K562 (cell line): ENCODE data around the gene RUNDC3A. TPM values are rescaled to one million over a fixed set of nuclear protein-coding genes. Genes with fewer than 3 reads are reported as not detected.

Experiments
- ATAC-seq: fragments of 200-7000 bp; cut with Tn5 transposase; 3 replicates; pipeline ENCODE4 v1.9.1; 2020; ENCODE audit warnings: moderate library complexity
- BruUV-seq: library from RNA; stranded (reverse); fragments of 400-500 nt; replicated peaks from 2 replicates; lab custom pipeline; 2021; lab: Mats Ljungman, UMichigan
- CTCF ChIA-PET: fragments of 300-600 bp; formaldehyde crosslinking; extraction: SDS; loops from one replicate; lab custom pipeline; 2021; ENCODE audit warnings: low intra/inter-chr PET ratio; lab: Yijun Ruan, JAX
- POLR2A ChIA-PET: fragments of 300-600, 350-650 bp; sonication (Branson Sonifier 250); formaldehyde crosslinking; extraction: SDS; loops from one replicate; lab custom pipeline; 2021; ENCODE audit warnings: antibody characterized with exemption, inconsistent platforms; lab: Yijun Ruan, JAX
- DNase-seq, 4 experiments: peaks; one replicate each; pipeline versions ENCODE4 v3.0.0 to v3.0.0-alpha.2; 2011 to 2018; ENCODE audit warnings: low spot score in 3 of 4, mixed read lengths in 3 of 4; ENCODE audit errors: extremely low read depth in 1 of 4
- FAIRE-seq: peaks from 2 replicates; lab custom pipeline; 2011; peaks lifted over from hg19 to GRCh38; lab: Jason Lieb, UNC
- H2AFZ ChIP-seq: 2 replicates; pipeline ENCODE4 v1.6.0; 2011; ENCODE audit warnings: low read depth, low read length, control low read depth, inconsistent platforms
- H3K27ac ChIP-seq: fragments of 200-600 bp; 3 replicates; pipeline ENCODE4 v1.8.0; 2011; ENCODE audit warnings: low read depth, mild to moderate bottlenecking, control low read depth, inconsistent platforms, low read length, moderate library complexity, mixed read lengths; ENCODE audit errors: extremely low read depth
- H3K27me3 ChIP-seq, 2 experiments: fragments of 300-600 bp in 1 of 2; 2 replicates in 1 of 2; 3 replicates in 1 of 2; pipeline versions ENCODE4 v1.6.0 to v1.8.0; 2011; ENCODE audit warnings: inconsistent platforms in 2 of 2, low read length in 2 of 2, mild to moderate bottlenecking in 1 of 2, mixed read lengths in 1 of 2, moderate library complexity in 1 of 2; ENCODE audit not compliant: control insufficient read depth in 2 of 2, insufficient read depth in 2 of 2
- H3K36me3 ChIP-seq: fragments of 300-600 bp; 3 replicates; pipeline ENCODE4 v1.8.0; 2011; ENCODE audit warnings: mild to moderate bottlenecking, low read length, inconsistent platforms; ENCODE audit not compliant: control insufficient read depth, insufficient read depth
- H3K4me1 ChIP-seq, 2 experiments: fragments of 200-600 bp in 1 of 2; replicated peaks in 1 of 2; 2 replicates in 1 of 2; 3 replicates in 1 of 2; pipeline versions ENCODE4 v1.5.1 to v1.8.0; 2011; ENCODE audit warnings: inconsistent platforms in 2 of 2, low read length in 2 of 2, mild to moderate bottlenecking in 1 of 2, mixed read lengths in 1 of 2, moderate library complexity in 1 of 2; ENCODE audit not compliant: control insufficient read depth in 2 of 2, insufficient read depth in 2 of 2
- H3K4me2 ChIP-seq: 2 replicates; pipeline ENCODE4 v1.6.1; 2011; ENCODE audit warnings: low read length, control low read depth, inconsistent platforms, mixed read lengths; ENCODE audit not compliant: insufficient read depth
- H3K4me3 ChIP-seq: fragments of 200-600 bp; sonication (generic), shearing (Covaris generic); 2 replicates; pipeline ENCODE4 v1.5.1; 2016; ENCODE audit warnings: control low read depth, inconsistent platforms
- H3K79me2 ChIP-seq: fragments of 200-600 bp; 3 replicates; pipeline ENCODE4 v1.8.0; 2011; ENCODE audit warnings: low read length, inconsistent platforms; ENCODE audit not compliant: control insufficient read depth, insufficient read depth
- H3K9ac ChIP-seq, 2 experiments: 2 replicates each; pipeline versions ENCODE4 v1.6.0 to v1.6.1; 2011; ENCODE audit warnings: low read depth in 2 of 2, low read length in 2 of 2, control low read depth in 1 of 2, inconsistent platforms in 1 of 2, mild to moderate bottlenecking in 1 of 2, mixed read lengths in 1 of 2; ENCODE audit not compliant: insufficient read depth in 1 of 2
- H3K9me1 ChIP-seq: one replicate; pipeline ENCODE4 v1.6.0; 2011; ENCODE audit warnings: inconsistent platforms, mild to moderate bottlenecking, low read length, moderate library complexity; ENCODE audit not compliant: control insufficient read depth, insufficient read depth
- H3K9me3 ChIP-seq: replicated peaks from 2 replicates; pipeline ENCODE4 v1.5.1; 2011; ENCODE audit warnings: low read depth, low read length, inconsistent platforms; ENCODE audit not compliant: control insufficient read depth, insufficient read depth
- H4K20me1 ChIP-seq: replicated peaks from 2 replicates; pipeline ENCODE4 v1.6.1; 2011; ENCODE audit warnings: low read length, inconsistent platforms, mixed read lengths; ENCODE audit not compliant: control insufficient read depth, insufficient read depth
- CCAR2 ChIP-seq: fragments of 200-400 bp; formaldehyde crosslinking; IDR thresholded peaks from 2 replicates; pipeline ENCODE4 v1.6.1; 2017; ENCODE audit warnings: mild to moderate bottlenecking, low read depth, low read length
- NR2C1 ChIP-seq, 2 experiments: fragments of 450-650 bp; IDR thresholded peaks; 2 replicates each; pipeline ENCODE4 v1.6.1; 2017; ENCODE audit warnings: mild to moderate bottlenecking in 2 of 2, antibody characterized with exemption in 1 of 2, inconsistent platforms in 1 of 2, missing compliant biosample characterization in 1 of 2, missing genetic modification characterization in 1 of 2
- RBFOX2 ChIP-seq: fragments of 200-400 bp; formaldehyde crosslinking; IDR thresholded peaks from 2 replicates; pipeline ENCODE4 v1.6.1; 2017; ENCODE audit warnings: low read depth, mild to moderate bottlenecking, low read length, moderate library complexity
- YBX1 ChIP-seq: fragments of 450-650 bp; IDR thresholded peaks from 2 replicates; pipeline ENCODE4 v1.7.1; 2016; ENCODE audit warnings: mild to moderate bottlenecking
- ZNF239 ChIP-seq: fragments of 250-450 bp; sonication (Bioruptor Pico); IDR thresholded peaks from 2 replicates; pipeline ENCODE4 v1.4.0; 2020; ENCODE audit warnings: mild to moderate bottlenecking
- ZNF408 ChIP-seq: fragments of 250-450 bp; sonication (Bioruptor Pico); IDR thresholded peaks from 2 replicates; pipeline ENCODE4 v1.4.0; 2020; ENCODE audit warnings: low read depth, mild to moderate bottlenecking, moderate library complexity
- WGBS: fragments of 100-300 bp; shearing (Covaris generic); methylation state at CpG from one replicate; pipeline ENCODE4 v1.1.6; 2016; ENCODE audit warnings: low coverage, mixed read lengths; ENCODE audit not compliant: insufficient coverage; ENCODE audit errors: missing lambda C conversion rate; 5-methylcytosine and 5-hydroxymethylcytosine counted together
- in situ Hi-C: fragments of 300-500 bp; cut with MboI; formaldehyde crosslinking; loops from 4 replicates; pipeline ENCODE4 v1.15.0; 2018; ENCODE audit warnings: inconsistent platforms, mixed read lengths
- intact Hi-C: fragments of 100-400 bp; cut with micrococcal nuclease; formaldehyde crosslinking; loops from 2 replicates; pipeline ENCODE4 v1.14.2; 2022
- polyA plus RNA-seq, 8 experiments: library from polyadenylated mRNA; depleted of rRNA in 4 of 8; stranded (reverse) in 5 of 8; unstranded in 3 of 8; fragments of >200 nt; fragmentation: Nextera tagmentation in 2 of 8; fragmentation: Illumina TruSeq in 1 of 8; extraction: Ambion mirVana in 2 of 8; extraction: Trizol in 1 of 8; gene quantifications; 2 replicates each; pipeline versions ENCODE4 v1.2.1 to v1.2.3, GENCODE V29; 2011 to 2014; ENCODE audit warnings: inconsistent platforms in 1 of 8, missing spikeins in 1 of 8
- total RNA-seq, 7 experiments: library from RNA; depleted of rRNA in 6 of 7; stranded (reverse); fragments of >200 nt in 6 of 7; fragmentation: Illumina TruSeq in 2 of 7; extraction: Trizol in 2 of 7; gene quantifications; 2 replicates each; pipeline versions ENCODE4 v1.2.1 to v1.2.3, GENCODE V29; 2011 to 2021; ENCODE audit warnings: low replicate concordance in 1 of 7

RUNDC3A gene
- total and polyA plus RNA-seq, 9 of the 15 experiments (the other 6 are each of a cell fraction or from before 2014, with no cell fraction given): not detected

- intact Hi-C loops: no loop called here
- ATAC-seq: no peak
- TF ChIP-seq ZNF408 (no peak), YBX1 (no peak), CCAR2 (no peak), NR2C1 (IDR thresholded peaks at IDR 0.05) (no peak; the same call in 1 of the 2 replicates), NR2C1 (tag; IDR thresholded peaks at IDR 0.05) (peak; percentile 40; the same call in 1 of the 2 replicates), ZNF239 (CRISPR knock-in tag) (no peak), RBFOX2 (0 out of 2 replicates have a peak, but pooled peaks have one; percentile 24)
- peaks cover 30% of the 10 kb centered on the region for H3K79me2 ChIP-seq
- peaks cover 6 to 75% of the 10 kb centered on the region in 2 experiments; a peak in 4 of 5 replicates for H3K4me1 ChIP-seq
- no peaks in the 10 kb centered on the region for H3K9me3 ChIP-seq
- H3K27ac ChIP-seq: no peak overlapping the region
- FAIRE-seq: no peak
- H3K27me3 ChIP-seq: no peaks in the 10 kb centered on the region
- H3K9me1 ChIP-seq: peaks cover 3% of the 10 kb centered on the region
- in situ Hi-C loops: no loop called here
- H3K9ac ChIP-seq: peak overlapping the region in 1 of 2 experiments; percentile 39; a peak in 2 of 4 replicates
- no peak overlapping the region for H2AFZ ChIP-seq
- no peak overlapping the region for H3K4me3 ChIP-seq
- no peak for DNase-seq
- ChIA-PET CTCF (no interaction called here), POLR2A (interaction anchor here (0.6 to 2.1 kb wide), 9 partner anchors 12 to 123 kb away, joined by 3 to 5 read pairs (median 3); no protein-coding TSS in a partner anchor)
- H3K4me2 ChIP-seq: no peak overlapping the region
- H4K20me1 ChIP-seq: peaks cover 8% of the 10 kb centered on the region; the same call in 1 of the 2 replicates
- no TSS peak for BruUV-seq
- WGBS: 90% methylated on average over 20 of the region's 21 CpGs
- H3K36me3 ChIP-seq: peaks cover 46% of the 10 kb centered on the region; the same call in 2 of the 3 replicates
Observed at GRCh38 chr17:44321246-44322120, 13.1 kb downstream of the RUNDC3A start.
